Measurements from ENCODE around the gene CPNE8.

The CPNE8 gene

GRCh38 chr12:38639625-38640024 is 265.8 kb downstream of the CPNE8 start:
- no peak for TF ChIP-seq CTCF (IDR thresholded peaks at IDR 0.05; ENCODE audit: low read depth, low read length, missing control alignments)
- no peak overlapping the region for H3K4me3 ChIP-seq (replicated peaks; ENCODE audit: low read depth, low read length)
- DNase-seq (ENCODE audit: extremely low read depth, low read depth) = no peak

- TF ChIP-seq CTCF (IDR thresholded peaks at IDR 0.05; ENCODE audit: low read depth, low read length, missing control alignments) = no peak
- no peak for DNase-seq (ENCODE audit: extremely low read depth, low read depth)
- H3K4me3 ChIP-seq (replicated peaks; ENCODE audit: low read depth, low read length) = no peak overlapping the region
Observed at GRCh38 chr12:38638401-38638800, 267.0 kb downstream of the CPNE8 start.

GRCh38 chr12:38633511-38633910 is 271.9 kb downstream of the CPNE8 start:
- DNase-seq (ENCODE audit: extremely low read depth, low read depth) = no peak
- no peak for TF ChIP-seq CTCF (IDR thresholded peaks at IDR 0.05; ENCODE audit: low read depth, low read length, missing control alignments)
- H3K4me3 ChIP-seq (replicated peaks; ENCODE audit: low read depth, low read length) = no peak overlapping the region

- DNase-seq (ENCODE audit: extremely low read depth, low read depth) = no peak
- TF ChIP-seq CTCF (IDR thresholded peaks at IDR 0.05; ENCODE audit: low read depth, low read length, missing control alignments) = no peak
- H3K4me3 ChIP-seq (replicated peaks; ENCODE audit: low read depth, low read length) = no peak overlapping the region
Observed at GRCh38 chr12:38629064-38629463, 276.3 kb downstream of the CPNE8 start.

GRCh38 chr12:38628288-38628687 is 277.1 kb downstream of the CPNE8 start:
- H3K4me3 ChIP-seq (replicated peaks; ENCODE audit: low read depth, low read length) = no peak overlapping the region
- no peak for DNase-seq (ENCODE audit: extremely low read depth, low read depth)
- TF ChIP-seq CTCF (IDR thresholded peaks at IDR 0.05; ENCODE audit: low read depth, low read length, missing control alignments) = no peak

GRCh38 chr12:38625306-38625705 is 280.1 kb downstream of the CPNE8 start:
- no peak for DNase-seq (ENCODE audit: extremely low read depth, low read depth)
- H3K4me3 ChIP-seq (replicated peaks; ENCODE audit: low read depth, low read length) = no peak overlapping the region
- TF ChIP-seq CTCF (IDR thresholded peaks at IDR 0.05; ENCODE audit: low read depth, low read length, missing control alignments) = no peak

GRCh38 chr12:38614171-38614570 is 291.2 kb downstream of the CPNE8 start:
- H3K4me3 ChIP-seq (replicated peaks; ENCODE audit: low read depth, low read length) = no peak overlapping the region
- DNase-seq (ENCODE audit: extremely low read depth, low read depth) = no peak
- no peak for TF ChIP-seq CTCF (IDR thresholded peaks at IDR 0.05; ENCODE audit: low read depth, low read length, missing control alignments)

Measured in HFF-Myc (cell line).